HepG2 (cell line): ENCODE measurements around the gene SMTNL1. TPM values are rescaled to one million over a fixed set of nuclear protein-coding genes. Genes with fewer than 3 reads are reported as not detected.

Source experiments
- ADNP ChIP-seq: sonication (generic); formaldehyde crosslinking; IDR thresholded peaks from 2 replicates; pipeline ENCODE4 v1.4.0; 2020; ENCODE audit warnings: missing genetic modification reagents
- HHEX ChIP-seq: IDR thresholded peaks from 2 replicates; pipeline ENCODE4 v1.6.1; 2016; ENCODE audit warnings: control low read depth
- HNF4G ChIP-seq, 2 experiments: sonication (generic) in 1 of 2; formaldehyde crosslinking in 1 of 2; IDR thresholded peaks; 2 replicates each; pipeline versions ENCODE4 v1.4.0 to v1.6.1; 2011 to 2020; ENCODE audit warnings: borderline replicate concordance in 2 of 2, low read depth in 2 of 2, mild to moderate bottlenecking in 2 of 2, low read length in 1 of 2, missing genetic modification reagents in 1 of 2, moderate library complexity in 1 of 2
- MBNL3 ChIP-seq: fragments of 250-450 bp; sonication (Bioruptor Pico); conservative IDR thresholded peaks from 2 replicates; pipeline ENCODE4 v1.8.0; 2022; ENCODE audit warnings: mild to moderate bottlenecking, inconsistent platforms
- NBN ChIP-seq: fragments of 450-650 bp; conservative IDR thresholded peaks from 2 replicates; pipeline ENCODE4 v1.6.1; 2017
- PHF8 ChIP-seq: sonication (generic); formaldehyde crosslinking; IDR thresholded peaks from 2 replicates; pipeline ENCODE4 v1.5.0; 2020; ENCODE audit warnings: missing genetic modification reagents
- STAG1 ChIP-seq: sonication (generic); formaldehyde crosslinking; IDR thresholded peaks from 2 replicates; pipeline ENCODE4 v1.4.0; 2020; ENCODE audit warnings: missing genetic modification reagents
- ZHX1 ChIP-seq: sonication (generic); formaldehyde crosslinking; IDR thresholded peaks from 2 replicates; pipeline ENCODE4 v1.8.1; 2022; ENCODE audit warnings: low read depth, mild to moderate bottlenecking, missing genetic modification reagents
- ZMAT3 ChIP-seq: sonication (generic); formaldehyde crosslinking; conservative IDR thresholded peaks from 2 replicates; pipeline ENCODE4 v1.7.0; 2021; ENCODE audit warnings: missing genetic modification reagents
- ZNF274 ChIP-seq: sonication (generic); formaldehyde crosslinking; IDR thresholded peaks from 2 replicates; pipeline ENCODE4 v1.5.1; 2020; ENCODE audit warnings: mild to moderate bottlenecking, missing genetic modification reagents
- ZNF296 ChIP-seq: sonication (generic); formaldehyde crosslinking; conservative IDR thresholded peaks from 2 replicates; pipeline ENCODE4 v1.5.0; 2020; ENCODE audit warnings: mild to moderate bottlenecking, missing genetic modification reagents
- ZNF530 ChIP-seq: sonication (generic); formaldehyde crosslinking; IDR thresholded peaks from 2 replicates; pipeline ENCODE4 v1.5.0; 2020; ENCODE audit warnings: low read depth, mild to moderate bottlenecking, missing genetic modification reagents
- ZNF75D ChIP-seq: sonication (generic); formaldehyde crosslinking; IDR thresholded peaks from 2 replicates; pipeline ENCODE4 v1.8.1; 2023; ENCODE audit warnings: missing genetic modification reagents, mild to moderate bottlenecking, borderline replicate concordance
- ZSCAN22 ChIP-seq: sonication (generic); formaldehyde crosslinking; IDR thresholded peaks from 2 replicates; pipeline ENCODE4 v1.4.0; 2020; ENCODE audit warnings: mild to moderate bottlenecking, missing genetic modification reagents
- ZSCAN31 ChIP-seq: sonication (generic); formaldehyde crosslinking; IDR thresholded peaks from 2 replicates; pipeline ENCODE4 v1.5.0; 2020; ENCODE audit warnings: low read depth, mild to moderate bottlenecking, missing genetic modification reagents
- polyA plus RNA-seq, 8 experiments: library from polyadenylated mRNA; depleted of rRNA in 3 of 8; stranded (reverse) in 7 of 8; unstranded in 1 of 8; fragments of >200 nt; fragmentation: Illumina TruSeq in 4 of 8; extraction: Trizol in 4 of 8; gene quantifications; 2 replicates each; pipeline versions ENCODE4 v1.2.1 to v1.2.3, GENCODE V29; 2011 to 2016; ENCODE audit warnings: low read depth in 4 of 8, missing spikeins in 1 of 8, mixed read lengths in 1 of 8; ENCODE audit not compliant: insufficient read depth in 1 of 8
- total RNA-seq, 5 experiments: library from RNA; depleted of rRNA; stranded (reverse); fragments of >200 nt; fragmentation: Illumina TruSeq; extraction: Trizol; gene quantifications; 2 replicates each; pipeline ENCODE4 v1.2.3, GENCODE V29; 2016; ENCODE audit warnings: low read depth in 1 of 5
- TF ChIP-seq, protein P1 (sequence below): sonication (generic); IDR thresholded peaks from 2 replicates; pipeline ENCODE4 v1.6.1; 2016; ENCODE audit warnings: low read depth, borderline replicate concordance
- TF ChIP-seq, protein P2 (sequence below): sonication (generic); formaldehyde crosslinking; IDR thresholded peaks from 2 replicates; pipeline ENCODE4 v1.4.0; 2020; ENCODE audit warnings: missing genetic modification reagents, borderline replicate concordance
- TF ChIP-seq, protein P3 (sequence below): sonication (generic); formaldehyde crosslinking; IDR thresholded peaks from 2 replicates; pipeline ENCODE4 v1.5.0; 2020; ENCODE audit warnings: missing genetic modification reagents
- TF ChIP-seq, protein P4 (sequence below): sonication (generic); formaldehyde crosslinking; IDR thresholded peaks from 2 replicates; pipeline ENCODE4 v1.8.0; 2022; ENCODE audit warnings: mild to moderate bottlenecking, missing genetic modification reagents; ENCODE audit not compliant: insufficient replicate concordance

Gene SMTNL1
- total and polyA plus RNA-seq, 2 of the 13 experiments (the other 11 are each of a cell fraction or from before 2014, with no cell fraction given), result 0.04 TPM; not detected in 1

GRCh38 chr11:57567515-57568329, 30.3 kb downstream of the SMTNL1 start, which contains the start of gene UBE2L6 (continued):
- no peak for TF ChIP-seq ZHX1 (CRISPR knock-in tag)
- no peak for TF ChIP-seq ZNF75D (CRISPR knock-in tag)
- TF ChIP-seq MBNL3, result no peak
- 0 out of 2 replicates have a peak, but pooled peaks have one; percentile 49 for TF ChIP-seq ZNF530 (CRISPR knock-in tag)
- TF ChIP-seq ADNP (CRISPR knock-in tag), result no peak; the same call in 1 of the 2 replicates
- TF ChIP-seq STAG1 (CRISPR knock-in tag), result no peak
- no peak for TF ChIP-seq HNF4G (IDR thresholded peaks at IDR 0.05; ENCODE audit: borderline replicate concordance, low read depth, low read length)
- TF ChIP-seq HNF4G (CRISPR knock-in tag; IDR thresholded peaks at IDR 0.05; ENCODE audit: borderline replicate concordance, low read depth), result no peak
- 0 out of 2 replicates have a peak, but pooled peaks have one; percentile 64 for TF ChIP-seq PHF8 (CRISPR knock-in tag)
- TF ChIP-seq, protein P1, sequence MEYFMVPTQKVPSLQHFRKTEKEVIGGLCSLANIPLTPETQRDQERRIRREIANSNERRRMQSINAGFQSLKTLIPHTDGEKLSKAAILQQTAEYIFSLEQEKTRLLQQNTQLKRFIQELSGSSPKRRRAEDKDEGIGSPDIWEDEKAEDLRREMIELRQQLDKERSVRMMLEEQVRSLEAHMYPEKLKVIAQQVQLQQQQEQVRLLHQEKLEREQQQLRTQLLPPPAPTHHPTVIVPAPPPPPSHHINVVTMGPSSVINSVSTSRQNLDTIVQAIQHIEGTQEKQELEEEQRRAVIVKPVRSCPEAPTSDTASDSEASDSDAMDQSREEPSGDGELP, result no peak
- no peak; the same call in 1 of the 2 replicates for TF ChIP-seq ZMAT3 (CRISPR knock-in tag)
- TF ChIP-seq, protein P2, sequence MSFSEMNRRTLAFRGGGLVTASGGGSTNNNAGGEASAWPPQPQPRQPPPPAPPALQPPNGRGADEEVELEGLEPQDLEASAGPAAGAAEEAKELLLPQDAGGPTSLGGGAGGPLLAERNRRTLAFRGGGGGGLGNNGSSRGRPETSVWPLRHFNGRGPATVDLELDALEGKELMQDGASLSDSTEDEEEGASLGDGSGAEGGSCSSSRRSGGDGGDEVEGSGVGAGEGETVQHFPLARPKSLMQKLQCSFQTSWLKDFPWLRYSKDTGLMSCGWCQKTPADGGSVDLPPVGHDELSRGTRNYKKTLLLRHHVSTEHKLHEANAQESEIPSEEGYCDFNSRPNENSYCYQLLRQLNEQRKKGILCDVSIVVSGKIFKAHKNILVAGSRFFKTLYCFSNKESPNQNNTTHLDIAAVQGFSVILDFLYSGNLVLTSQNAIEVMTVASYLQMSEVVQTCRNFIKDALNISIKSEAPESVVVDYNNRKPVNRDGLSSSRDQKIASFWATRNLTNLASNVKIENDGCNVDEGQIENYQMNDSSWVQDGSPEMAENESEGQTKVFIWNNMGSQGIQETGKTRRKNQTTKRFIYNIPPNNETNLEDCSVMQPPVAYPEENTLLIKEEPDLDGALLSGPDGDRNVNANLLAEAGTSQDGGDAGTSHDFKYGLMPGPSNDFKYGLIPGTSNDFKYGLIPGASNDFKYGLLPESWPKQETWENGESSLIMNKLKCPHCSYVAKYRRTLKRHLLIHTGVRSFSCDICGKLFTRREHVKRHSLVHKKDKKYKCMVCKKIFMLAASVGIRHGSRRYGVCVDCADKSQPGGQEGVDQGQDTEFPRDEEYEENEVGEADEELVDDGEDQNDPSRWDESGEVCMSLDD (CRISPR knock-in tag), result no peak; the same call in 1 of the 2 replicates
- peak; percentile 82; the same call in 1 of the 2 replicates for TF ChIP-seq ZSCAN22 (CRISPR knock-in tag)
- TF ChIP-seq, protein P3, sequence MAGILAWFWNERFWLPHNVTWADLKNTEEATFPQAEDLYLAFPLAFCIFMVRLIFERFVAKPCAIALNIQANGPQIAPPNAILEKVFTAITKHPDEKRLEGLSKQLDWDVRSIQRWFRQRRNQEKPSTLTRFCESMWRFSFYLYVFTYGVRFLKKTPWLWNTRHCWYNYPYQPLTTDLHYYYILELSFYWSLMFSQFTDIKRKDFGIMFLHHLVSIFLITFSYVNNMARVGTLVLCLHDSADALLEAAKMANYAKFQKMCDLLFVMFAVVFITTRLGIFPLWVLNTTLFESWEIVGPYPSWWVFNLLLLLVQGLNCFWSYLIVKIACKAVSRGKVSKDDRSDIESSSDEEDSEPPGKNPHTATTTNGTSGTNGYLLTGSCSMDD (CRISPR knock-in tag), result no peak
- no peak for TF ChIP-seq ZSCAN31
- TF ChIP-seq, protein P4, sequence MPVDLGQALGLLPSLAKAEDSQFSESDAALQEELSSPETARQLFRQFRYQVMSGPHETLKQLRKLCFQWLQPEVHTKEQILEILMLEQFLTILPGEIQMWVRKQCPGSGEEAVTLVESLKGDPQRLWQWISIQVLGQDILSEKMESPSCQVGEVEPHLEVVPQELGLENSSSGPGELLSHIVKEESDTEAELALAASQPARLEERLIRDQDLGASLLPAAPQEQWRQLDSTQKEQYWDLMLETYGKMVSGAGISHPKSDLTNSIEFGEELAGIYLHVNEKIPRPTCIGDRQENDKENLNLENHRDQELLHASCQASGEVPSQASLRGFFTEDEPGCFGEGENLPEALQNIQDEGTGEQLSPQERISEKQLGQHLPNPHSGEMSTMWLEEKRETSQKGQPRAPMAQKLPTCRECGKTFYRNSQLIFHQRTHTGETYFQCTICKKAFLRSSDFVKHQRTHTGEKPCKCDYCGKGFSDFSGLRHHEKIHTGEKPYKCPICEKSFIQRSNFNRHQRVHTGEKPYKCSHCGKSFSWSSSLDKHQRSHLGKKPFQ, result no peak
- TF ChIP-seq ZNF274, result peak; percentile 50; the same call in 1 of the 2 replicates
- TF ChIP-seq ZNF296 (CRISPR knock-in tag), result no peak
- TF ChIP-seq NBN, result no peak
- no peak for TF ChIP-seq HHEX (CRISPR knock-in tag)
